Skin epidermis (tissue), 12 donors: ENCODE data around the gene ALPK1.
"Not testable (repeated sequence)": the region's sequence is repeated elsewhere in the genome, so short reads cannot be mapped to it uniquely, and the experiment has no call there.

Experiments used
- H3K27ac ChIP-seq, 21 experiments: fragments of 200-600 bp; sonication (generic) in 11 of 21; one replicate each; pipeline ENCODE4 v1.5.0; 2020; ENCODE audit warnings: mild to moderate bottlenecking in 3 of 21, inconsistent platforms in 2 of 21, moderate library complexity in 2 of 21
- H3K4me3 ChIP-seq, 7 experiments: fragments of 200-600 bp; sonication (generic) in 2 of 7; one replicate each; pipeline ENCODE4 v1.5.0; 2020; ENCODE audit warnings: inconsistent platforms in 2 of 7, mild to moderate bottlenecking in 2 of 7, moderate library complexity in 1 of 7

Gene ALPK1

DNA sequence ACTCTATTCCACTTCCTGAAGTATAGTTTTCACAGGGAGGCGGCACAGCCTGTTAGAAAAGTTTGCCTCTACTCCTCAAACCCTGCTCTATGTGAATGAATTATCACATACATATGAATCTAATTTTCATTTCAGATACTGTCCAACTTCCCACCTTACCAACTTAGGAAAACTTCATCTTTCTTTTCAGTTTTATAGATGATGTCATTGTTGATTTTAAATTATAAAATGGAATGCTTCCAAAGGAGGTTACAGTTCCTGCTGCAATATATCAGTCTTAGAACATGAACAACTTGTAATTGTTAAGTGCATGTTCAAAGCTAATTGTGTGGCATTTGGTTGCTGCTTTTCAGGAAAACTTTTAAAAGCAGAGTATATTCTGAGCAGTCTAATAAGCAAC is 126.4 kb downstream of the ALPK1 start:
- Histone ChIP-seq H3K27ac (no peak overlapping the region), H3K4me3 (no peak overlapping the region)

DNA sequence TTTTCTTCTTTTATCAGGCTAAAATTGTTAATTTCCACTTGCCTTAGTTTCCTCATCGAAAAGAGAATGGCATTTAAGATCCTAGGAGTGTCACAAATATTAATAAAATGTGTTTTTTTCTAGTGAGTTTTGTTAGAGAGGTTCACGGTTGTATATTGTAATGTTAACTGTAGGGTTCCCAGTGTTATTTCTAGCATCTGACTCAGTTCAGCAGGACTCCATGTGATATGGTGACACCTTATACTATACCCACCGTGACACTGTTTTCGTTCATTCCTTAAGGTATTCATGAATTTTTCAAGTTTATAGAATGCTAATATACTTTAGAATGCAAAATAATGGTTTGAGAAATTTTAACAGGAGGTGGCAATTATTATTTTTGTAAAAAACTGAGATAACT is 128.7 kb downstream of the ALPK1 start:
- Histone ChIP-seq H3K4me3 (no peak overlapping the region), H3K27ac (no peak overlapping the region)

DNA sequence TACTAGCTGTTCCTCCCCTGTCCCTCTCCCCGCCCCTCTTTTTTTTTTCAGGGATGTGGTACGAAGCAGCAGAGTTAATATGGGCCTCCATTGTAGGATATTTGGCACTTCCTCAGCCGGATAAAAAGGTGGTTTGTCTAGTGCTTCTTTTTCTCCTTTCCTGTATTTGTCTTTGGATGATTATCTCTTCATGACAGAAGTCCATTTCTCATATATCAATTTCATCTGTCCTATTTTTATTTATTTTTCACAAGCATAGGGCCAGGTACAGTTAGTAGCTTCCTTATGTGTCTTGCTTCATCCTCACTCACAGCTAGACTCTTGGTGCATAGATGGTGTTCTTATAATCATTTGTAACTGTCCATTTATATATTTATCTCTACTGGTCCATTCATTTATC is 129.2 kb downstream of the ALPK1 start:
- H3K4me3 ChIP-seq: no peak overlapping the region
- H3K27ac ChIP-seq: no peak overlapping the region

DNA sequence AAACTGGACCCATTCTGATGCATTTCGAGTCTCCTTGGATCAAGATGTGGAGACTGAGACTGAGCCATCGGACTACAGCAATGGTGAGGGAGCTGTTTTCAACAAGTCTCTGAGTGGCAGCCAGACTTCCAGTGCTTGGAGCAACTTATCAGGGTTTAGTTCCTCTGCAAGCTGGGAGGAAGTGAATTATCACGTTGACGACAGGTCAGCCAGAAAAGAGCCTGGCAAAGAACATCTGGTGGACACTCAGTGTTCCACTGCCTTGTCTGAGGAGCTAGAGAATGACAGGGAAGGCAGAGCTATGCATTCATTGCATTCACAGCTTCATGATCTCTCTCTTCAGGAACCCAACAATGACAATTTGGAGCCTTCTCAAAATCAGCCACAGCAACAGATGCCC is 134.0 kb downstream of the ALPK1 start:
- Histone ChIP-seq H3K4me3 (no peak overlapping the region), H3K27ac (no peak overlapping the region)

DNA sequence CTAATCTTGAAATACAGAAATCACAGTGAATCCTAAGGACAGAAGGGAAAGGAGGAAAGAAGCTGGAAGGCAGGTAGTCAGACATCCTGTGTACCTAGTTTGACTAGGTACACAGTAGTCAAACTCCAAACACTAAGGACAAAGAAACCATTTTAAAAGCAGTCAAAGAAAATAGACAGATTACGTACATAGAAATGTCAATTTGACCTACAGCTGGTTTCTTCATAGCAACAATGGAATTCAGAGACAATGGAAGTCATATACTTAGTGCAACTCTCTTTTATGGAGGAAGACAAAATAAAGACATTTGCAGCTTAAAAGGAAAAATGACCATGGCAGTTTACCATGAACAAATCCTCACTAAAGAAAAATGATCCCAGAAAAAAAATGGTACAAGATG is 139.8 kb downstream of the ALPK1 start:
- Histone ChIP-seq H3K27ac (no peak overlapping the region), H3K4me3 (no peak overlapping the region)

DNA sequence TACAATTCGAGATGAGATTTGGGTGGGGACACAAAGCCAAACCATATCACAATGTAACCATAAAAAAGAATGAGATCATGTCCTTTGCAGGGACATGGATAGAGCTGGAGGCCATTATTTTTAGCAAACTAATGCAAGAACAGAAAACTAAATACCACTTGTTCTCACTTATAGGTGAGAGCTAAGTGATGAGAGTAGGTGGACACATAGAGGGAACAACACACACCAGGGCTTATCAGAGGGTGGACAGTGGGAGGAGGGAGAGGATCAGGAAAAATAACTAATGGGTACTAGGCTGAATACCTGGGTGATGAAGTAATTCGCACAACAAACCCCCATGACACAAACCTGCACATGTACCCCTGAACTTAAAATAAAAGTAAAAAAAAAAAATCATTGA is 145.1 kb downstream of the ALPK1 start:
- not testable (repeated sequence) for H3K4me3 ChIP-seq, H3K27ac ChIP-seq

GRCh38 chr4:112448306-112449132 is 151.3 kb downstream of the ALPK1 start:
- Histone ChIP-seq H3K27ac (no peak overlapping the region), H3K4me3 (no peak overlapping the region)

DNA sequence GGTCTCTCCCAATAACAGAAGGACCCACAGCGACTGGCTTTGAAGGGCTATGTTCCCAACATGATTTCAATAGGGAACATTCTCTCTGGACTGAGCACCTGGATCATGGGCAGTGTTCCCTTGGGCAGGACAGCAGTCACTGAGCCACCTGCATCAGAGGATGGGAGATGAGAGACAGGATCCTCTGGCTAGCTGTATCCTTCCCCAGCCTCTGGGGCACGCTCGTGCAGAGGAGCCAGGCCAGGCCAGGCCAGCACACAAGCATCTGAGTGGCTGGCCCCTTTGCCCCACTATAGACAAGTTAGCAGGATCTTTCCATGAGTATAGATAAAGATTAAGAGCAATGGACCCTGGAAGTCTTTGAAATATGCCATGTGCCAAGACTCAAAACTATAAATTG is 152.5 kb downstream of the ALPK1 start:
- no peak overlapping the region for H3K27ac ChIP-seq
- H3K4me3 ChIP-seq: no peak overlapping the region

DNA sequence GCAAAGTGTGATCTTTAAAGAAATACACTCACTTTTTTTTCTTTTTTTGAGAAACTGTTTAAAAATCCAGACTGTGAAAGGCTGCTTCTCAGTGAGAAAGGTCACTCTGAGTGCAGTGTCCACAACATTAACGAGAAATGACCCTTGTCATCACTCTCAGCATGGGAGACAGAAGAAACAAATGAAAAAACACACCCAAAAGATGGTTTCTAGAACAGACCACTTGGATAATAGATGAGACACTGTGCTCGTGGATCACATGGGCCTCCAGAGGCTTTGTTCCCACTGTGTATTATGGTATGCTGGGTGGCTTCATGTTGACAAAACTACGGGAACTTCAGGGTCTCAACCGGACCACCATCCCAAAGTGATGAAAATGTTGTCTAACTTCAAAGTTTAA is 153.9 kb downstream of the ALPK1 start:
- no peak overlapping the region for H3K4me3 ChIP-seq
- no peak overlapping the region for H3K27ac ChIP-seq

GRCh38 chr4:112451831-112452230 is 154.7 kb downstream of the ALPK1 start:
- no peak overlapping the region for H3K4me3 ChIP-seq
- H3K27ac ChIP-seq: no peak overlapping the region

GRCh38 chr4:112453321-112453720 is 156.2 kb downstream of the ALPK1 start:
- Histone ChIP-seq H3K27ac (no peak overlapping the region), H3K4me3 (no peak overlapping the region)

GRCh38 chr4:112472318-112472717 is 175.1 kb downstream of the ALPK1 start:
- Histone ChIP-seq H3K27ac (no peak overlapping the region), H3K4me3 (no peak overlapping the region)

DNA sequence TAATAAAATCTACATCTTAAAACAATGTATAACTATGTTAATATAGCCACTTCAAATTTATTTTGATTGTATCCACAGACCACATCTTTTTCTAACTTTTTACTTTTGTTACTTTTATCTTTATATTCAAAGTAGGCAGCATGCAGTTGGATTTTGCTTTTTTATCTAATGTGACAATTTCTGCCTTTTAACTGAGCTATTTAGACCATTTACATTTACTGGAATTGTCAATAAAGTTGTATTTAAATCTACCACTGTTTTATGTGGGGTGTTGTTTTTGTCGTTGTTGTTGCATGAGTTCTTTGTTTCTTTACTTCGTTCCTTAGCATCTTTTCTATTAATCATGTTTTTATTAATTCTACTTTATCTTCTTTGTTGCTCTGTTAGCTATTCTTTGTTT is 176.8 kb downstream of the ALPK1 start:
- no peak overlapping the region for H3K4me3 ChIP-seq
- H3K27ac ChIP-seq: no peak overlapping the region

DNA sequence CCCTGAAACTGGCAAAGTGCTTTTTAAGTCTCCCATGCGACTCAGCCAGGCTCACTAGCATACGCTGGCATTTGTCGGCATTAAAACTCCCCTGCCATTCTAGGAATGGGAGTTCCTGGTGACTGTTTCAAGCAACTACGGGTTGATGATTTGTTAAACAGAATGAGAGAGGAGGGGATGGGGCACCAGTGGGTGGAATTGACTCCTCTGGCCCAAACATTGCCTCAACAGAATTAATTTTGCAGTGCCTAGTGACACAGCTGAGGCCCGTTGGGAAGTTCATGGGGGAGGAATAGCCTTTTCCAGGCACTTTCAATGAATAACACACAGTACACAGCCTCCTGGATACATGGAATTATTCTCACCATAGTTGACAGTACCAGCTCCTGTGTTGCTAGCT is 188.8 kb downstream of the ALPK1 start:
- H3K27ac ChIP-seq: no peak overlapping the region
- H3K4me3 ChIP-seq: no peak overlapping the region

DNA sequence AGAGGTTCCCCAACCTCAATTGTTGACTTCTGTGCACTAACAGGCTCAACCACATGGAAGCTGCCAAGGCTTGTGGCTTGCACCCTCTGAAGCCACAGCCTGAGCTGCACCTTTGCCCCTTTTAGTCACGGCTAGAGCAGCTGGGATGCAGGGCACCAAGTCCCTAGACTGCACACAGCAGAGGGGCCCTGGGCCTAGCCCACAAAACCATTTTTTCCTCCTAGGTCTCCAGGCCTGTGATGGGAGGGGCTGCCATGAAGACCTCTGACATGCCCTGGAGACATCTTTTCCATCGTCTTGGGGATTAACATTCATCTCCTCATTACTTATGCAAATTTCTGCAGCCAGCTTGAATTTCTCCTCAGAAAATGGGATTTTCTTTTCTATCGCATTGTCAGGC is 193.6 kb downstream of the ALPK1 start:
- H3K27ac ChIP-seq, H3K4me3 ChIP-seq: not testable (repeated sequence)
